ENCODE results near the gene MATN3.

The MATN3 gene, protein sequence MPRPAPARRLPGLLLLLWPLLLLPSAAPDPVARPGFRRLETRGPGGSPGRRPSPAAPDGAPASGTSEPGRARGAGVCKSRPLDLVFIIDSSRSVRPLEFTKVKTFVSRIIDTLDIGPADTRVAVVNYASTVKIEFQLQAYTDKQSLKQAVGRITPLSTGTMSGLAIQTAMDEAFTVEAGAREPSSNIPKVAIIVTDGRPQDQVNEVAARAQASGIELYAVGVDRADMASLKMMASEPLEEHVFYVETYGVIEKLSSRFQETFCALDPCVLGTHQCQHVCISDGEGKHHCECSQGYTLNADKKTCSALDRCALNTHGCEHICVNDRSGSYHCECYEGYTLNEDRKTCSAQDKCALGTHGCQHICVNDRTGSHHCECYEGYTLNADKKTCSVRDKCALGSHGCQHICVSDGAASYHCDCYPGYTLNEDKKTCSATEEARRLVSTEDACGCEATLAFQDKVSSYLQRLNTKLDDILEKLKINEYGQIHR

DNA sequence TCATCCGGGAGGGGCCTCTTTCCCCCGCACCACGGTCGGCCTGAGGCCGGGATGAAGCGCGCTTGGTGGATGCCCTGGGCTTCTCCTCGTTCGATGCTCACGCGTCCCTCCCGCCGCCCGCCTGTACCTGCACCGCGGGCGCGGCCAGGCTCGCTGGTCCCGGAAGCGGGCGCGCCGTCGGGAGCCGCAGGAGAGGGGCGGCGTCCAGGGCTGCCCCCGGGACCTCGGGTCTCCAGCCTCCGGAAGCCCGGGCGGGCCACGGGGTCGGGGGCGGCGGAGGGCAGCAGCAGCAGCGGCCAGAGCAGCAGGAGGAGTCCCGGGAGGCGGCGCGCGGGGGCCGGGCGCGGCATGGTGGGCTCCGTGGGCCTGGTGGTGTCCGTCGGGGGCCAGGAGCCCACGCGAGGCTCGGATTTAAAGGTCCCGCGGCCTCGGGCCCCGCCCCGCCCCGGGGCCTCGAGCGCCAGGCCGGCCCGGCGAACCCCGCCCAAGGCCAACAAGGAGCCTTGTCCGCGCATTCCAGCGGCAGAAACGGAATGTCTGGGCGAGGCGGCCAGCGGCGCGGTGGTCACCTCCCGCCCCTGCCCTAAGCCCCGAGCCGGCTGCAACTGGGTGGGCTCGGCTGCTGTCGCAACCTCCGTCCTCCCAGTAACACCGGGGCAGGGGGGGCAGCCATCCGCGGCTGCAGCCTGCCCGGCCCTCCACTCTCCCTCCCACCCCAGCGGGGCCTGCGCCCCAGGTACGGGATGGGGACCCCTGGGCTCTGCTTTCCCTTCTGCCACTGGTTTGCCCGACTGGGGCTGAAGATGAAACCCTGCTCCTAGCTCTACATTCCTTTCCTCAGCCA is at the start of gene MATN3:
TSS of gene MATN3 (minus strand) at position 387 of the 844 bp plus-strand sequence. CDS start at position 350, 37 bp downstream.
- H3K4me3 ChIP-seq (ENCODE audit: low read length), result peak within 1 kb of the TSS; percentile 45
- no peak for DNase-seq (ENCODE audit: low read depth)
- TF ChIP-seq, protein P1, sequence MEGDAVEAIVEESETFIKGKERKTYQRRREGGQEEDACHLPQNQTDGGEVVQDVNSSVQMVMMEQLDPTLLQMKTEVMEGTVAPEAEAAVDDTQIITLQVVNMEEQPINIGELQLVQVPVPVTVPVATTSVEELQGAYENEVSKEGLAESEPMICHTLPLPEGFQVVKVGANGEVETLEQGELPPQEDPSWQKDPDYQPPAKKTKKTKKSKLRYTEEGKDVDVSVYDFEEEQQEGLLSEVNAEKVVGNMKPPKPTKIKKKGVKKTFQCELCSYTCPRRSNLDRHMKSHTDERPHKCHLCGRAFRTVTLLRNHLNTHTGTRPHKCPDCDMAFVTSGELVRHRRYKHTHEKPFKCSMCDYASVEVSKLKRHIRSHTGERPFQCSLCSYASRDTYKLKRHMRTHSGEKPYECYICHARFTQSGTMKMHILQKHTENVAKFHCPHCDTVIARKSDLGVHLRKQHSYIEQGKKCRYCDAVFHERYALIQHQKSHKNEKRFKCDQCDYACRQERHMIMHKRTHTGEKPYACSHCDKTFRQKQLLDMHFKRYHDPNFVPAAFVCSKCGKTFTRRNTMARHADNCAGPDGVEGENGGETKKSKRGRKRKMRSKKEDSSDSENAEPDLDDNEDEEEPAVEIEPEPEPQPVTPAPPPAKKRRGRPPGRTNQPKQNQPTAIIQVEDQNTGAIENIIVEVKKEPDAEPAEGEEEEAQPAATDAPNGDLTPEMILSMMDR (conservative IDR thresholded peaks at IDR 0.05; ENCODE audit: low read depth, low read length), result no peak

GRCh38 chr2:20061940-20062339 is 49.5 kb upstream of the MATN3 start:
- no peak for DNase-seq (ENCODE audit: low read depth)

GRCh38 chr2:20061476-20061875 is 49.0 kb upstream of the MATN3 start:
- TF ChIP-seq, protein P1 (conservative IDR thresholded peaks at IDR 0.05; ENCODE audit: low read depth, low read length), result no peak
- DNase-seq (ENCODE audit: low read depth), result no peak
- H3K4me3 ChIP-seq (ENCODE audit: low read length), result no peak overlapping the region

More at GRCh38 chr2:20061940-20062339, 49.5 kb upstream of the MATN3 start:
- no peak overlapping the region for H3K4me3 ChIP-seq (ENCODE audit: low read length)
- TF ChIP-seq, protein P1 (conservative IDR thresholded peaks at IDR 0.05; ENCODE audit: low read depth, low read length), result no peak

GRCh38 chr2:20060106-20060505 is 47.6 kb upstream of the MATN3 start:
- DNase-seq (ENCODE audit: low read depth), result no peak
- no peak overlapping the region for H3K4me3 ChIP-seq (ENCODE audit: low read length)
- TF ChIP-seq, protein P1 (conservative IDR thresholded peaks at IDR 0.05; ENCODE audit: low read depth, low read length), result no peak

DNA sequence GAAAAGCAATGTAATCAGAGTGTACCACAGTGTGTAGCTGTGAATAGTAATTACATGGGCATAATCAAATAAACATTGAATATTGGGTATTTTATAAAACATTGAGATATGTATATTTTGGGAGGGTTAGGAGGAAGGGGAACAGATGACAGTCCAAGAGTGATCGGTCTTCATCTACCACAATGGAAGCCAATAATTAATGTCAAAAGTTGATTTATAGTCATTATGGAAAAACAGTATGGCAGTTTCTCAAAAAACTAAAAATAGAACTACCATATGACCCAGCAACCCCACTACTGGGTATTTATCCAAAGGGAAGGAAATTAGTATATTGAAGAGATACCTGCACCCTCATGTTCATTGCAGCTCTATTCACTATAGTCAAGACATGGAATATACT is 44.8 kb upstream of the MATN3 start:
- no peak overlapping the region for H3K4me3 ChIP-seq (ENCODE audit: low read length)
- DNase-seq (ENCODE audit: low read depth), result no peak
- TF ChIP-seq, protein P1 (conservative IDR thresholded peaks at IDR 0.05; ENCODE audit: low read depth, low read length), result no peak

GRCh38 chr2:20054931-20055330 is 42.5 kb upstream of the MATN3 start:
- H3K4me3 ChIP-seq (ENCODE audit: low read length), result no peak overlapping the region
- TF ChIP-seq, protein P1 (conservative IDR thresholded peaks at IDR 0.05; ENCODE audit: low read depth, low read length), result no peak
- no peak for DNase-seq (ENCODE audit: low read depth)
